MM.1S (cell line): Measurements from ENCODE around the gene TSHZ2.

Experiments
- DNase-seq: peaks from one replicate; pipeline ENCODE4 v3.0.0-alpha.2; 2015
- H2AFZ ChIP-seq: fragments of 300-600 bp; sonication (generic); 2 replicates; pipeline ENCODE4 v1.6.0; 2016; ENCODE audit warnings: antibody characterized with exemption, low read length
- H3F3A ChIP-seq: fragments of 300-600 bp; sonication (generic); 2 replicates; pipeline ENCODE4 v1.6.1; 2016; ENCODE audit warnings: mild to moderate bottlenecking, antibody characterized with exemption, low read length, moderate library complexity, mixed read lengths; ENCODE audit not compliant: insufficient read depth
- H3K27ac ChIP-seq: fragments of 300-600 bp; sonication (generic); 2 replicates; pipeline ENCODE4 v1.5.1; 2016; ENCODE audit warnings: mild to moderate bottlenecking, low read length
- H3K27me3 ChIP-seq: fragments of 300-600 bp; sonication (generic); replicated peaks from 2 replicates; pipeline ENCODE4 v1.6.0; 2016; ENCODE audit warnings: low read length; ENCODE audit not compliant: insufficient read depth
- H3K36me3 ChIP-seq: fragments of 300-600 bp; sonication (generic); replicated peaks from 2 replicates; pipeline ENCODE4 v1.6.1; 2016; ENCODE audit warnings: mild to moderate bottlenecking, low read length, mixed read lengths; ENCODE audit not compliant: insufficient read depth
- H3K4me1 ChIP-seq: fragments of 300-600 bp; sonication (generic); 2 replicates; pipeline ENCODE4 v1.6.1; 2016; ENCODE audit warnings: low read length, mixed read lengths
- H3K4me2 ChIP-seq: fragments of 300-600 bp; sonication (generic); 2 replicates; pipeline ENCODE4 v1.6.0; 2016; ENCODE audit warnings: low read depth, low read length
- H3K4me3 ChIP-seq: fragments of 300-600 bp; sonication (generic); 2 replicates; pipeline ENCODE4 v1.5.1; 2016; ENCODE audit warnings: low read length, mixed read lengths
- H3K79me2 ChIP-seq: fragments of 300-600 bp; sonication (generic); 2 replicates; pipeline ENCODE4 v1.6.1; 2016; ENCODE audit warnings: mixed run types, low read length, mixed read lengths
- H3K9ac ChIP-seq: fragments of 300-600 bp; sonication (generic); 2 replicates; pipeline ENCODE4 v1.6.1; 2016; ENCODE audit warnings: low read length, mixed read lengths
- H3K9me2 ChIP-seq: fragments of 300-600 bp; sonication (generic); replicated peaks from 2 replicates; pipeline ENCODE4 v1.6.1; 2016; ENCODE audit warnings: mild to moderate bottlenecking, low read length, mixed read lengths; ENCODE audit not compliant: insufficient read depth
- H3K9me3 ChIP-seq: fragments of 300-600 bp; sonication (generic); replicated peaks from 2 replicates; pipeline ENCODE4 v1.6.1; 2016; ENCODE audit warnings: mild to moderate bottlenecking, low read length, mixed read lengths; ENCODE audit not compliant: insufficient read depth
- H4K20me1 ChIP-seq: fragments of 300-600 bp; sonication (generic); 2 replicates; pipeline ENCODE4 v1.6.1; 2016; ENCODE audit warnings: mild to moderate bottlenecking, low read length, moderate library complexity, mixed read lengths; ENCODE audit not compliant: insufficient read depth
- EZH2 ChIP-seq: fragments of 300-600 bp; sonication (generic); optimal IDR thresholded peaks from 2 replicates; pipeline ENCODE3; 2017; ENCODE audit warnings: low read depth, mild to moderate bottlenecking, antibody characterized with exemption, low read length, mixed read lengths
- EZH2phosphoT487 ChIP-seq: fragments of 300-600 bp; sonication (generic); IDR thresholded peaks from 2 replicates; pipeline ENCODE4 v1.6.1; 2018; ENCODE audit warnings: antibody characterized with exemption, low read length
- TF ChIP-seq, protein P1 (sequence below): fragments of 300-600 bp; sonication (generic); IDR thresholded peaks from 2 replicates; pipeline ENCODE4 v1.5.1; 2016; ENCODE audit warnings: antibody characterized with exemption, low read length, mixed read lengths

The TSHZ2 gene

DNA sequence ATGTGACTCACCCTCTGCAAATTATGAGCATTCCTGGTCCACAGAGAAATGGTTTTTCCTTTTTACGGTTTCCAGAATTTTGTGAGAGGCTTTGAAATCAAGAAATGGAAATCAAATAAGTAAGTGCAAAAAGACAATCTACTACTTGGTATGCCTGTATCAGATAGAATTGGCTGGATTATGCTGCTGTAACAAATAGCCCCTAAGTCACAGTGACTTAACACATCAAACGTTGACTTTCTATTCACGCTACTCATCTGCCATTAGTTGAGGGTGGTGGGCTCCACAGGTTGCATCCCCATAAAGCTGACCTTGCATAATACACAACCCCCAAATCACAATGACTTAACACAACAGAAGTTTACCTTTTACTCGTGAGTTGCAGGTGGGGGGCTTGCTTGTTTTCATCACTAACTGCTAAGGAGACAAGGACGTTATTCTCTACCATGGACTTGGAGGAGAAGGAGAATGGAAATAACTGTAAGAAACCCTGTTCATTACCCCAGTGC lies 44.4 kb downstream of the TSHZ2 start:
- Histone ChIP-seq H3K27me3 (no peaks in the 10 kb centered on the region), H3K79me2 (no peaks in the 10 kb centered on the region)

DNA sequence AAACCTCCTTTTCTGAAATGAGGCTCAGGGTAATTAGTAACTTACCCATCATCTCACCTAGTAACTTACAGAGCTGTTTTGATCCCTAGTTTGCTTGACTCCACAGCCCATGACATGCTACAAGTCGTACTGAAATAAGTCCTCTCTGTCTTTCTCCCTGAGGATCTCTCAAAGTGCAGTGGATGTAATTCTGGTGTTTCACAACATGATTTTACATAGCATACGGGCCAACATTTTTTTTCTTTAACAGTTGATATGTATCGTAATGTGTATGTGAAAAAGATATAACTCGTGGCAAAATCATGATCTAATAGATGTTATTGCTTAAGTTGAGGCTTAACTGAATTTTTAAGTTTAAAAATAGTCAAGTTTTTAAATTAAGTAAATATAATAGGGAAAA lies 45.0 kb downstream of the TSHZ2 start:
- no peak overlapping the region for H3K27ac ChIP-seq
- no peak overlapping the region for H3K4me3 ChIP-seq
- no peaks in the 10 kb centered on the region for H3K9me2 ChIP-seq
- peaks cover 54% of the 10 kb centered on the region for H3K4me1 ChIP-seq
- H3K4me2 ChIP-seq: no peak overlapping the region
- H3K27me3 ChIP-seq: no peaks in the 10 kb centered on the region
- no peaks in the 10 kb centered on the region for H3K9me3 ChIP-seq
- no peak overlapping the region for H3K9ac ChIP-seq
- no peaks in the 10 kb centered on the region for H4K20me1 ChIP-seq
- H3K79me2 ChIP-seq: no peaks in the 10 kb centered on the region
- TF ChIP-seq EZH2phosphoT487 (no peak), EZH2 (no peak)
- TF ChIP-seq, protein P1, sequence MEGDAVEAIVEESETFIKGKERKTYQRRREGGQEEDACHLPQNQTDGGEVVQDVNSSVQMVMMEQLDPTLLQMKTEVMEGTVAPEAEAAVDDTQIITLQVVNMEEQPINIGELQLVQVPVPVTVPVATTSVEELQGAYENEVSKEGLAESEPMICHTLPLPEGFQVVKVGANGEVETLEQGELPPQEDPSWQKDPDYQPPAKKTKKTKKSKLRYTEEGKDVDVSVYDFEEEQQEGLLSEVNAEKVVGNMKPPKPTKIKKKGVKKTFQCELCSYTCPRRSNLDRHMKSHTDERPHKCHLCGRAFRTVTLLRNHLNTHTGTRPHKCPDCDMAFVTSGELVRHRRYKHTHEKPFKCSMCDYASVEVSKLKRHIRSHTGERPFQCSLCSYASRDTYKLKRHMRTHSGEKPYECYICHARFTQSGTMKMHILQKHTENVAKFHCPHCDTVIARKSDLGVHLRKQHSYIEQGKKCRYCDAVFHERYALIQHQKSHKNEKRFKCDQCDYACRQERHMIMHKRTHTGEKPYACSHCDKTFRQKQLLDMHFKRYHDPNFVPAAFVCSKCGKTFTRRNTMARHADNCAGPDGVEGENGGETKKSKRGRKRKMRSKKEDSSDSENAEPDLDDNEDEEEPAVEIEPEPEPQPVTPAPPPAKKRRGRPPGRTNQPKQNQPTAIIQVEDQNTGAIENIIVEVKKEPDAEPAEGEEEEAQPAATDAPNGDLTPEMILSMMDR: no peak
- H3K36me3 ChIP-seq: no peaks in the 10 kb centered on the region
- DNase-seq: no peak
- no peak overlapping the region for H2AFZ ChIP-seq
- H3F3A ChIP-seq: peaks cover 11% of the 10 kb centered on the region

More for the DNA sequence above, 44.4 kb downstream of the TSHZ2 start:
- Histone ChIP-seq H3K4me2 (no peak overlapping the region), H3K9me2 (no peaks in the 10 kb centered on the region), H3K9me3 (no peaks in the 10 kb centered on the region), H4K20me1 (no peaks in the 10 kb centered on the region), H3K4me1 (peaks cover 48% of the 10 kb centered on the region), H2AFZ (no peak overlapping the region), H3K27ac (no peak overlapping the region), H3K36me3 (no peaks in the 10 kb centered on the region), H3K9ac (no peak overlapping the region), H3K4me3 (no peak overlapping the region), H3F3A (peaks cover 11% of the 10 kb centered on the region)
- TF ChIP-seq, protein P1: no peak
- no peak for TF ChIP-seq EZH2phosphoT487
- no peak for TF ChIP-seq EZH2
- DNase-seq: no peak

DNA sequence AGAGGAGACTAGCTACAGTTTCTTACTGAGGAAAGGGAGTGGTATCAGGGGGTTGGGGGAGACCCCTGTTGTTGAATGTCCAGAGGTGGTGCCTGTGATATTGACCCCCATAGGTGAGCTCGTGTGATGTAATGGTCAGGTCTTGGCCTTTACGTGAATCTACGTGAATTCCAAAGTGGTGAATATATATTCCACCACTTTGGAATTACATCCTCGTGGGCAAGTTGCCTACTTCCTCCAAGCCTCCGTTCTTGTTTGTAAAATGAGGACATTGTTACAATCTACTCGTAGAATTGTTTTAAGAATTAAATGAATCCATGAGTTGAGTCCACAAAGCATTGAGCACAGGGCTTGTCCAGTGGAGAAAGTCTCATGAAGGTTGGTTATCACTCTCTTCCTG lies 47.3 kb downstream of the TSHZ2 start:
- Histone ChIP-seq H3K9ac (no peak overlapping the region), H3K9me2 (no peaks in the 10 kb centered on the region), H3K4me2 (0 out of 2 replicates have a peak overlapping the region, but pooled peaks have one; percentile 51), H2AFZ (no peak overlapping the region), H3K27me3 (no peaks in the 10 kb centered on the region), H3K4me1 (peaks cover 46% of the 10 kb centered on the region), H4K20me1 (no peaks in the 10 kb centered on the region), H3K36me3 (no peaks in the 10 kb centered on the region), H3K4me3 (no peak overlapping the region), H3K27ac (no peak overlapping the region; the same call in 1 of the 2 replicates), H3K79me2 (no peaks in the 10 kb centered on the region), H3K9me3 (no peaks in the 10 kb centered on the region), H3F3A (peaks cover 11% of the 10 kb centered on the region; the same call in 1 of the 2 replicates)
- TF ChIP-seq, protein P1: no peak
- TF ChIP-seq EZH2: no peak
- TF ChIP-seq EZH2phosphoT487: no peak
- no peak for DNase-seq
